Activated CD4-positive, alpha-beta T cell treated with anti-CD3 and anti-CD28 coated beads, Interleukin-2, amount 50 U/mL, for 1 hour (primary cell): ENCODE measurements around the gene NOTCH3.

Experiments used
- DNase-seq: peaks from one replicate; pipeline ENCODE4 v3.0.0-alpha.2; 2020

NOTCH3 gene

DNA sequence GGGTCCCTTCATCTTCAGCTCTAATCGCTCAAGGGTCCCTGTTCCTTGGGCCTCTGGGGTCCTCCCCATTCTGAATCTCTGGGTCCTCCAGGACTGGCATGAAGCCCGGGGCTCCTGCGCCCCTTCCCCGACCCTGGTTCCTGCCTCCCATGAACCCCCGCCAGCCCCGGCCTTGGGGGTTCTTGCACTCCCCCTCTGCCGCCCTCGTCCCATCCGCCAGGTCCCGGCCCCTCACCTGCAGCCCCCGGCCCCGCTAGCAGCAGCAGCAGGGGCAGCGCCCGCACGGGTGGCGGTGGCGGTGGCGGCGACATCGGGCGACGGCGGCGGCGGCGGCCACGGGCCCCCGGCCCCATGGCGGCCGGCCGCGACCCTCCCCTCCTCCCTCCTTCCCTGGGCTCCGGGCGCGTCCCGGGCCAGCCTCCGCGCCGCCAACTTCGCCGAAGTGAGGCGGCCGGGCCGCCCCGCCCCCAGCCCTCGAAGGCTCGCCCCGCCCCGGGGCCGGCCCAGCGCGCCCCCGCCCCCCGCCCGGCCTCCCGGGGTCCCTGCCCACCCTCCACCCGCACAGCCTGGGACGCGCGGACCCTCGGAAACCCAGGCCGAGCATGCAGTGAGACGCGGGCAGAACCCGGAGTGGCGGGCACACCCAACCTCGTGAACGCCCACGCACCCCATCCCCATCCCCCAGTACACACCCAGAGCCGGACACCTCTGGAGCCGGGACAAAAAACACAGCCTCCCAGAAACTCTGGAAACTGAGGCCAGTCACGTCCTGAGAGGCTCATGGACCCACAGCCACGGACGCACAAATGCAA lies at the start of gene NOTCH3:
Gene NOTCH3 (minus strand): TSS at position 443 of the 812 bp plus-strand sequence. CDS start 90 bp downstream, at position 353.
- DNase-seq = no peak

DNA sequence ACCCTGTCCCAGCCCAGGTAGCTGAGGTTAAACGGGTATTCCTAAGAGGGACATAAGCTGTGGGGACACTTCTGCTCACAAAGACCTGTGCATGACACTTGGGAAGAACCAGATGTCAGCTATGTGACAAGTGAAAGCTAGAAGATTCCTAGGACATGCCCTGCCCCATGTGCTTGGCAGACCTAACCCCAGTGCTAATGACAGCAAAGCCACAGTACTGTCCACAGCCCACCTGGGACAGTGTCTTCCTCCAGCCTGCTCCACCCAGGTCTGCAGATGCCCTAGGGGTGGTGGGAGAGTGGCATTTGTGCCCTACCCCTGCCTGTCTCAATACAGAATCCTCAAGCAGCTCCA lies 49.8 kb upstream of the NOTCH3 start:
- DNase-seq = no peak

DNA sequence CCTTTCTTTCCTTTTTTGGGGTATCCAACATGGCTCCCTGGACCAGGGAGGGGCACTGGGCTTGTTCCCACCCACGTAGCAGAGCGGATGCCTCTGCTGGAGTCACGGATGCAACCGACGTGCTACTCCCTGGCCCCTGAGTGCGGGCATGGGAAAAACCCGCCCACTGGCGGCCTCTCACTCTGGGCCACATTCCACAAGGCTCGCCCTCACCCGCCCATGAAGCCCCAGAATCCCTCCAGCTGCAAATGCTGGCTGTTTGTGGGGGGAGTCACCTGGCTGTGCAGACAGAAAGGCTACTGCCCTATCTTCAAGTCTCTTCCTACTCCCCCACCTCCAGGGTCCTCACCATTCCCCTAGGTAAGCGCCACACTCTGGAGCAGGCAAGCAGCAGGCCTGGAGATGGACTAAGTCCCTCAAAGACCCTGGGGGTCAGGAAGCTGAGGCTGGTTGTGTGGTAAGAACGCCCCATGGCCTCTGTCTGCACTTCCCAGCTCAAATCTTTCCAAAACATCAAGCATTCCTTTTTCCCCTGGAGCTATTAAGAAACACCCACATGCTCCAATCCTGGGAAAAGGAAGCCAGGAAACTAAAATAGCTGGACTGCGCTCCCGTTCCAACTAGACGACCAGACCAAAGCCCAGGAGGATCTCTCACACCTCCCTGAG lies 49.3 kb upstream of the NOTCH3 start:
- DNase-seq = no peak

DNA sequence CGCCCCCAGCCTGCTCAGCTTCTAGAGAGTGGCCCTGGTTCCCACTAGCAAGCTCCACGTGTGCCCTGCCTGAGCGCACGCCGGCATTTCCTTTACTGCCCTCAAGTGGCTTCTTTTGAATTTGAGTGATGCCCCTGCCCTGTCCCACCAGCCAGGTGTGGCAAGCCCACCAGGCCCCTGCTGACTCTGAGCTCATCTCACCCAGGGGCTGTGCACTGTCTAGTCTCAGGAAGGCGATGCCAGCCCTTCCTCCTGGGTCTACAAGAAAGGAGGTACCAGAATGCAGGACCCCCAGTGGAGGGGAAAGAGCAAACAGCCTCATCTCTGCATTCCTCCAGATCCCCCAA lies 48.7 kb upstream of the NOTCH3 start:
- no peak for DNase-seq

DNA sequence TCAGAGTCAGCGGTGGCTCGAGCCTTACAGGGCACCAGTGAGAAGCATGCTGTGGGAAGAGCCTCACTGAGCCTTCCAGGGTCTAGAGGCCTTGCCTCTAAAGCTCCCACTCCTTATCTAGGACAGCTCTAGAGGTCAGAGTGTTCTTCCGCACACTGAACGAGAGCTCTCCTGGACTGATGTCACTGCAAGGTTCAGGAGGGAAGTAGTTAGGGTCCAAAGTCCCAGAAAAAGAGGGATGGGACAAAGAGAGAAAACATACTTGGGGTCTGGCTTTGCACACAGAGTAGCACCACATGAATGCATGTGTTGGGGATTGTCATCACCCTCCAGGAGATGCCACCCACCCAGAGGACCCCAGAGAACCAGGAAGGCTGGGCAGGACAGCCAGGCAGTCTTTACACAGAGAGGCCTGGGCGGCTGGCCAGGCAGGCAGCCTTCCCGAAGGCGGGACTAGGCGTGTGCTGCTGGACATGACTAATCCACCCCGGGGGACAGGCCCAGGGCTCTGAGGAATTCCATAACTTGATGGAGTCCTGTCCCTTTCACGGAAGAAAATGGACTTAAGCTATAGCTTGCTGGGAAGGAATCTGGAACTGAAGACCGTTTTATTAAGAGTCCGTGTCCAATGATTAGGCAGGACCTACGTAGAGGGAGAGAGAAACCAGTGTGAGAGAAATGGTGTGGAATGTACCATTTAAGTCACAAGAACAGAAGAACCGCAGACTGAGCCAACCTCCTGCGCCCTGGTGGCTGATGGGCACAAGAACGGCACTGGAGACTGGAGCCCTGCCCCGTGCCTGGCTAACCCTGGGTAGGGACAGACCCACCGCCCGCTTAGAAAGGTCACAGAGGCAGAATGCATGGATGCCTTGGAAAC lies 48.1 kb upstream of the NOTCH3 start:
- DNase-seq = no peak

DNA sequence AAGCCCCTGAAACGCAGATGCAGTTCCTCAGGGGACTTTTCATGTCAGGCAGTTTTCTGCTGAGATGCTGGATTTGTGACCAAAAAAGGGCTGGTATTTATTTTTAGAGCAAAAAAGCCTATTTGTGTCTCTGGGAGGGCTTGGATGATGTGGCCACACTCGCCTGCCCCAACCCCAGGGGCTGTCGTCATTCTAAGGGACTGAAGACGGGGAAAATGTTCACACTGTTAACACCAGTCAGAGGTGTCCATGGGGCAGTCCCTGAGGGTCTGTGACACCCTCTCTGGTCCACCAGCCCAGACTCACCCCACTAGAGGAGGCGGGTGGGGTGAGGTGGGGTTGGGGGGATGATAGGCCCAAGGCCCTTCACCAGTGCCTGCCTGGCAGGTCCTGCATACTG lies 47.3 kb upstream of the NOTCH3 start:
- DNase-seq = no peak

DNA sequence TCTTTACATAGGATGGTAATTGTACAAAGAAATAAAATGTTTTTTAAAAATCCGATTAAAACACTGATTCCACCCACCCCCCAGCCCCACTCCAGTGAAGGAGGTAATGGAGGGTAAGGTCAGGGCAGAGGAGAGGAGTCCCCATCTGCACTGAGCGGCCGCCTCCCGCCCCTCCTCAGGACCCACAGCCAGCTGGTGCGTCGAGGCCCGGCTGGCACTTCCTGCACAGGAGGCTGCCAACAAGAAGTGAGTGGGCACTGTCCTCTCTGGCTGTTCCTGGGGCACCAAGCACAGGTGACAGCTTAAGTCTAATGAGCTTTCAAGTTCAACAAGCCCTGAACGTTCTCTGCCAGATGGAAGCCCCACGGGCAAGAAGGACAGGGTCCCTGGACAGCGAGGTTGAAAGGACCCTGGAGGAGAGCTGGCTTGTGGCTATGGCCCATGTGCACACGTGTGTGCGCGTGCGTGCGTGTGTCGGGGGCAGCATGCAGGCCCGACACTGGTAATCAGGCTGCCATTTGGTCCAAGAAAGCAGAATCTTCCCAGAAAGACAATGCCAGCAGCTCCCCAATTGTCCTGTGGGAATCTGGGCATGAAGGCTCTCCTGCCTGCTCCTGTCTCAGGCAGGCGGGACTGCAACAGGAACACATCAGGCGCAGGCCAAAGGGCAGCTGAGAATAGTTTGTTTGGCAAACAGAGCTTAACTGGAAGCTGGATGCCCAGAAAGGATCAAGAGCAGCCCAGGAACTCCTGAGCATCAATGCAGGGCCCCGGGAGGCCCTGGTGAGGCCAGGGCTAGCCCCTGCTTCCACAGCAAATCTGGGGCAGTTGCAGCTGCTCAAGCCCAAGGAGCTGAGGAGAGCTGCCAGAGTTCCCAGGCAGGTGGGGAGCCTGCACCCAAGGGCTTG lies 46.6 kb upstream of the NOTCH3 start:
- DNase-seq = no peak

DNA sequence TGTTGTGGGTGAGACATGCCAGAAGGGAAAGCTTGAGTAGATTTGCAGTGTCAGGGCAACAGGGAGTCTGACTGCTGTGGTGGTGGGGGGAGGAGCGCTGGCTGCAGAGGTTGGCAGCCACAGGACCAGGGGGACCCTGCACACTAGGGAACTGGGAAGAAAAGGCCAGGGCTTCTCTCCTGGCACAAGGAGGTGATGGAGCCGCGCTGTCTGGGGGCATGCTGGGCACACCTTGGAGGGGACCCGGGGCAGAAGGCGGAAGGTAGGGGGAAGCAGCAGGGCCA lies 45.3 kb upstream of the NOTCH3 start:
- no peak for DNase-seq

DNA sequence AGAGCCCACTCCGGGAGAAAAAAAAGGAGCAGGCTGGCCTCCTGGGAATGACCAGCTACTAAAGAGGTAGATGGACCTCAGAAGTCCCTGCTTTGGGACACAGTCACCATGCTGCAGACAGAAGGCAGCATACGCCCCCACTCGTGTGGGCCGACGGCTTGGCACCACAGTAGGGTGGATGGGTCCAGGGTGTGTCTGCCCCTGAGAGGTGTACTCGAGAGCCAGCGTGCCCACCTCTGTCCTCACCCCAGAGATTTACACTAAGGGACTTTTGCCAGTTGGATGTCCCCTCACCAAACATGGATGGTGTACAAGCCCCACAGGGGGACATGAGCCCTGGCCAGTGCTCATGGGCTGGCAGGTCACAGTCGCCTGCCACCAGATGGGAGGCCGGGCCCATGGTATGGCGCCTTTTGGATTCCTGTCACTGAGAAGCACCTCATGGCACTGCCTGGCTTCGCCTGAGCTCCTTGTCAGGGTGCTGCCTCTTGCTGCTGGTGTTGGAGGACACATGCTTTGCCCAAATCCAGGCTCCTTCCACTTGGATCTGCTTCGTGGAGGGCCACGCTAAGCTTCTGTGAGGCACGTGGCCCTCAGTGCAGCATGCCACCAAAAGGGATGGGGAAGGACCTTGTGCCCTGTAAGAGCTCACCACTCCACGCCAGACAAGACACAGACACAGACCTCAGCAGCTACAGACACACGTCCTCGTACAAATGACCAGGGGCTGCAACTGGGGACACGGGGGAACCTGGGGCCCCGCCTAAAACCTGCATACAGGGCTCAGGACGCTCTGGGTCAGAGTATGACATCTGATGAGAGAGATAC lies 44.8 kb upstream of the NOTCH3 start:
- no peak for DNase-seq

DNA sequence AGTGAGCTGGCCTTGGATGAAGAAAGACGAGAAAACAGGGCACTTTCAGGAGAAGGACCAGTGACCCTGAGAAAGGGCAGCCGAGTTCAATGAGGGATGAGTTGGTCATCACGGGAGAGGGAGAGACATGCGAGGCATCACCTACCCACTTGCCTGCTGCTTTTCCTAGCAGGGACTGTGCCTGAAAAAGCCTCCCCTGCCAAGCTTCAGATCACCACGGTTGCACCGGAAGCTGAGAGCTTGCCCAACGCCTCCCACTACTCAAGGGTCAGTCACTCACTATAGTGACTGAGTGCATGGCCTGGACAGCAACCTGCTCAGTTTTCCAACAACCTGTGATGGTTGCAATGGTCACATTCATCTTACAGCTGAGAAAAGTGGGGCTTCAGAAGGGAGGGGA lies 44.0 kb upstream of the NOTCH3 start:
- no peak for DNase-seq

DNA sequence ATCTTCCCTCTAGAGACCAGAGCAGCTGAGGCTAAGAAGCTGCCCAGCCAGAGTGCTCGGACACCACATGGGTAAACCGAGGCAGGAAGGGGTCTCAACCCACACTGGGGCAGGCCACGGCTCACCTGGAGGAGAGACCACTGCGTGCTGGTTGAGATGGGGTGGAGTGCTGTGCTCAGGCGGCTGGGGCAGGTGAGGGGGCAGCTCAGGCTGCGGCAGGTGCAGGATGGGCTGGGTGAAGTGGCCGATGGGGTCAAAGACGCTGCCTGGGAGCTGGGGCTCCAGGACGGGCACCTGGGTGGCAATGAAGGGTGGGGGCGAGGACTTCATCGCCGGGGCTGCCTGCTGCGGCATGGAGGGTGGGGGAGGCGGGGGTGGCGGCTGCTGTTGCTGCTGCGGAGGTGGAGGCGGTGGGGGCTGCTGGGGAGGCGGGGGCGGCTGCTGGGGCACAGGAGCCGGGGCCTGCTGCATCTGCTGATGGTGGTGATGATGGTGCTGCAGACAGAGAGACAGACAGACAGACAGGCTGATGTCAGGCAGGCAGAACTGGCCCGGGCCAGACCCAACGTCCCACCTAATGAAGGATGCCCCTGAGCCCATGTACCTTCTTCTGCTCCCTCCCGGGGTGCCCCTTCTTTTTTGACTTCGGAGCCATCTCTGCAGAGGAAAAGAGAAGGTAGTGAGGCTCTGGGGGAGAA lies 43.5 kb upstream of the NOTCH3 start:
- DNase-seq = no peak

DNA sequence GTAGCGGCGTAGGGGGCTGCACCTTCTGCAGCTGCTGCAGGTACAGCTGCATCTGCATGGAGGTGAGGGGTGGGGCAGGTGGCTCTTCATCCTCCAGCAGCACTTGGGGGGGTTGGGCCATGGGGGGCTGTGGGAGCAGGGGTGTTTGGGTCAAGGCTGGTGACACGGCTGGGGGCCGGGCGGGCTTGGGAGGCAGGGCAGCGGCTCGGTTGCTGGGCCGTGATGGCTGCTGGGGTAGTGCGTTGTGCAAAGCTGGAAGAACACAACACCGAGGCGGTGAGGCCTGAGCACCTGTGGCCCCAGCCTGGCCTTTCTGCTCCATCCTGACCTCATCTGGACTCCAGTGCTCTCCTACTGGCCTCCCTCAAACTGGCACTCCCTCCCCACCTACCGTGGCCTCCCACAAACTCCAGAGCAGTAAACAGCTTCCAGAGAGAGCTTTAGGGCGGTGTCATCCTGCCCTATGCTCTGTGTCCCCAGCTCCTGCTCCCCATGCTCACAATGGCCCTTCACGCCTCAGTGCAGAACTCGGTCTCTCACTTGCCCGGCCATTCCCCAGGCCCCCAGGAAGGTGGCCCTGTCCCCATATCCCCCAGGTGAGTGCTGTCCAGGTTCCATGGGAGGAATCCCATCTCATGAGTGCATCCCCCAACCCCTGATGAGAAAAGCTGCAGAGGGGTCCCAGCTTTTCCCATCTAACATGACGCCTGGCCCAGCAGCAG lies 42.6 kb upstream of the NOTCH3 start:
- DNase-seq = no peak

DNA sequence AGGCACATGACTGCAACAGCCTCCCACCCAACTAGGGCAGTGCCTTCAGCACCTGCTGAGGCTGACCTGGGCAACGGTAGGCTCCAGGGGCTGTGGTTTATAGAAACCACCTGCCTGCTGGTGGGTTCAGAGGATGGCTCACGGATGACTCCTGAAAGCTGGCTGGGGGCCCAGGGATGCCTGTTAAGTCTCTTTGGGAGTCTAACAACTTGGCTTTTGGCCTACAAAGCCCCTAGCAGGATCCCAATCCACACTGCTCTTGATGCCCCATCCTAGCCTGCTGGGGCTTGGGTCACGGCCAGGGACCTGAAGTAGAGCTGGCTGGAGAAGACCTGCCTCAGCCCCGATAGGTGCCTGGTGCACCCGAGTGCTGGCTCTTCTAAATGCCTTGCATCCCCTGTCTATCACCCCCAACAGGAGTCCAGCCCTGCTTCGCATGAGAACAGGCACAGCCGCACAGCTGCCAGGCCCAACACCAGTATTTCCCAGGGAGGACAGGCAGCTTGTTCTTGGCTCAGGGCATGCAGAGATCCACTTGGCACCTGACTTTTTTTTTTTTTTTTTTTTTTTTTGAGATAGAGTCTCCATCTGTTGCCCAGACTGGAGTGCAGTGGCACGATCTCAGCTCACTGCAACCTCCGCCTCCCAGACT lies 40.6 kb upstream of the NOTCH3 start:
- no peak for DNase-seq

DNA sequence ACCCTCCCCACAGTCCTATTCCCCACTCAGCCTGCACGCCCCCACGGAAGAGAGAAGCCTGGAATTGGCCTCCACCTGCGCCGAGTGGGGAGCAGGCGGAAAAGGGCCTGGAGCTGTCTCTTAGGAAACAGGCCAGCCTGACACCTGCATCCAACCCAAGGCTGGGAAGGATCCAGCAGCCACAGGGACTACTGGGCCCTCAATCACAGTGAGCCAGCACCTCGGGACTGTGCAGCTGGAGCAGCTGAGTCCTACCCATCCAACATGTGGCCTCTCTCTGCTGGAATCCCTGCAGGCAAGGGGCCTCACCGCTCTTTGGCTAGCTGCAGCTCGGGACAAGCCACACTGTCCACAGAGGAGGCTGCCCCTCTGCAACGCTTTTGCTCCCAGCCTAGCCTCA lies 39.7 kb upstream of the NOTCH3 start:
- DNase-seq = no peak

DNA sequence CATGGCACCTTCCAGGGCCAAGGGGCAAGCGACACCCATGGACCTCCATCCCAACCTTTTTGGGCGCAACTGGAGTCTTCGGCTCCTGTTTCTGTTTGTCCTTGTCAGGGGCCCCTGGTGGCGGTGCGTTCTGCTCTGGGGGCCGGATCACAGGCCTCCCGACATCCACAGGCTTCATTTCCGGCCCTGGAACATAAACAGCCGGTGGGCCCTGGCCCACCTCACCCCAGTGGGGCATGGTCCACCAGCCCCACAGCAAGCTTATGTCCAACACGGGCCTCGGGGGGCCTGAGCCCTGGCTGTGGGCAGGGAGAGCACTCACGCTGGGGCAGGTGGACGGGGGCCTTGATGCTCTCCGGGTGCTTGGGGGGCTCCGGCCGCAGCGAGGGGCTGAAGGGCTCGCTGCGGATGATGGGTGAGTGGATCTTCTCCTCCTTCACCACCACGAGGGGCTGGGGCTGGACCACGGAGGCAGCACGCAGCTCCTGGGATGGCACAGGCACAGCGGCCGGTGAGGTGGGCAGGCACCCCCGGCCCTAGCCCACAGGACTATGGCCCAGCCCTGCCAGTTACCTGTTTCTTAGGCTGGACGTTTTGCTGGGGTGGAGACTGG lies 38.6 kb upstream of the NOTCH3 start:
- DNase-seq = no peak

DNA sequence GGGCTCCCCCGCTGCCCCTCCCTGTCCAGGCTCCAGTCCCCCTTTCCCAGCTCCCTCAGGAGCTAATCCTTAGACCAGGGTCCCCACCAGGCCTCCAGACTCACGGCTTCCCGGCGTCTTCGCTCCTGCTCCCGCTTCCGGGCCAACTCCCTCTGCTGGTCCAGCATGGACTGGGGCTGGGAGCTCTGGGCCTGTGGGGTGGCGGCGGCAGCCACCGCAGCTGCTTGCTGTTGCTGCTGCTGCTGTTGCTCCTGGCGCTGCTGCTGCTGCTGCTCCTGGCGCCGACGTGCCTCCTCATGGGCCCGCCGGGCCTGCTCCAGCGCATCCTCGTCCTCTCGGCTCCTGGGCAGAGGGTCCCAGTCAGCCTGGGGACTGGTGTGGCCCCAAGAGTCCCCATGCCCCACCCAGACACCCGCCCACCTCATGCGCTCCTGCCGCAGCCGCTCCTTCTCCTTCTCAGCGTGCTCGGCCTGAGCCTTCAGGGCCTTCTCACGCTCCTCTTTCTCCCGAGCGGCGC lies 37.9 kb upstream of the NOTCH3 start:
- no peak for DNase-seq

DNA sequence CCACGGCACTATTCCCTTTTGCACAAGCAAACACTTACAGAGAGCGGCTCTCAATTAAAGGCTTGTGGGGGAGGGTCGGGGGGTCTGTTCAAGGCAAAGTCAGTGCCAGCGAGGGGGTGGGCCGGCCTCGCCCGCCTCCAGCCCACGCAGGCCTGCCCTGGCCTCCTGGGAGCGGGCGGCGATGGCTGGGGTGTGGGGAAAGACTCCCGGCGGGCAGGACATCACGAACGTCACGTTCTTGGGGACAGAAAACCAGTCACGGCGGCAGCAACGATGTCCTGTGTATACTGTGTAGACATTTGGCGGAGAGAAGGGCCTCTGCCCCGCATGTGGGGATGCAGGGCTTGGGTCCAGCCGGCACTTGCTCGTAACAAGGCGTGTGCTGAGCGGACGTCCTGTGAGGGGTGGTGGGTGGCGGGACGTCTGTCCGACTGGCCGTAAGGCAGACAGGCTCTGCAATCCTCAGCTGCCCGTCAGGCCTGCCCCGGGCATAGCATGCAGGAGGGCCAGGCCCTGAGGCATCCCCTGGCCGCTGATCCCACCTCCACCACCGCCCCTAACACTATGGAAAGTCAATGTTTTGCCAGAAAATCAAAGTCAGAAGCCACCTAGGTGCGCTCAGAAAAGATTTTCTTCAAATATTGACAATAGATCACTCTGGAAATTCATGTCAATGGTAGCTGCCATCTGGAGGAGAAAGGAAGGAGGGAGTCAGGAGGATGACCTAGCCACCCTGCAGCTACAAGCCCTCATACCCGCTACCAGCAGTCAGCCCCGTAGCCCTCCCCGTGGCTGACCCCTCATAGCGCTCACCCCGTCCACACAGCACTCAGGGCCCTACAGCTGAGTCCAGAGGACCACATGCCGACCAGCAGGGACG lies 37.2 kb upstream of the NOTCH3 start:
- no peak for DNase-seq

DNA sequence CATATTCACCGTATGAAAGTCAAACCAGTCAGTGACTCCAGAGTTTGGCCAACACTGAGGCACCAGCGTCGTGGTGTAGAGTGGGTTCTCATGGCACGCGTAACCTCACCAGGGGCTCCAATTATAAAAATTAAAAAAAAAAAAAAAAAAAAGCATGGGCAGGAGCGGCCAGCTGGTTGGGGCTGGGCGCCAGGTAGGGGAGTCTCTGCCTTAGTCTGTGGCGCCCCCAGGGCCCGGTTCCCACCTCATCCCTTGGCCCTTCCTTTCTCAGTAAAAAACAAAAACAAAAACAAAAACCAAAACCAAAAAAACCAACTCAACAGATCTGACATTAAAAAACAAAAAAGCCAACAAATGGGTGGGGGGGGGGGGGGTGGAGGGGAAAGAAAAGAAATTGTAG lies 36.1 kb upstream of the NOTCH3 start:
- DNase-seq = no peak
